Hematopoietic multipotent progenitor cell (in vitro differentiated cells): ENCODE data around the gene SLC35F1. TPM values are rescaled to one million over a fixed set of nuclear protein-coding genes. Genes with fewer than 3 reads are reported as not detected.

Experiments
- DNase-seq, 3 donors: peaks; one replicate each; pipeline ENCODE4 v3.0.0-alpha.2; 2011 to 2015; ENCODE audit warnings: low read depth in 2 of 3, low spot score in 2 of 3
- total RNA-seq: library from RNA; depleted of rRNA; stranded (reverse); fragments of >200 nt; gene quantifications from one replicate; pipeline ENCODE4 v1.2.3, GENCODE V29; 2012

Gene SLC35F1
- total RNA-seq, 1 donor = not detected

DNA sequence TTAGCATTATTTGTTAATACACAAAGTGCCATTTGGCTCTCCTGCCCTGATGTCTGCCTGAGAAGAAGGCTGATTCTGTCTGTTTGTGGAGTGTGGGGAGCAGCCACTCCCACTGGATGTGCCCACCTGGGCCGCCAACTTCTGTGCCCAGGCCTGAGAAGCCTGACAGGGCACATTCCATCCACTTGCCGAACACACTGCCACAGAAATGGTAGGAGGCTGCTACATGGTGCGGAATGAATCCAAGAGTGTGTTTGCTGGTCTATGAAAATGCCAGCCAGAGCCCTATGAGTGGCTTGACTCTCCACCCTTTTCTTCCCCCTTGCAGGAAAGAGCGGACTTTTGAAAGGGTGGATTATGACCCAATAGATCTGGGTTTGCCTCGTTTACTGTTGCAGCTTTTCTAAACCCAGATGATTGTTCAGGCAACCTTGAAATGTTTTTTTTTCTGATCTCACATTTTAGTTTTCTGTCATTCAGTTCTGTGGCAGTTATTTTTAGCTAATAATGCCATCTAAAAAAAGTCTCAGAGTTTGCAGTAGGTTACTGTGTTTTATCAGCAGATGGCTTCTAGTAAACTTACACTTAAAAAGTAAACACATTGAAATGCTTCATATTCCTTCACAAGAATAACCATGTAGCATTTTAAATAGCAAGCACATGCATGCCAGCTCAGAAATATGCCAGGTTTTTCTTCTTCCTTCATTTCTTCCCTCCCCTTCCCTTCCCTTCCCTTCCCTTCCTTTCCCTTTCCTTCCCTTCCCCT lies 196.5 kb downstream of the SLC35F1 start:
- no peak for DNase-seq

DNA sequence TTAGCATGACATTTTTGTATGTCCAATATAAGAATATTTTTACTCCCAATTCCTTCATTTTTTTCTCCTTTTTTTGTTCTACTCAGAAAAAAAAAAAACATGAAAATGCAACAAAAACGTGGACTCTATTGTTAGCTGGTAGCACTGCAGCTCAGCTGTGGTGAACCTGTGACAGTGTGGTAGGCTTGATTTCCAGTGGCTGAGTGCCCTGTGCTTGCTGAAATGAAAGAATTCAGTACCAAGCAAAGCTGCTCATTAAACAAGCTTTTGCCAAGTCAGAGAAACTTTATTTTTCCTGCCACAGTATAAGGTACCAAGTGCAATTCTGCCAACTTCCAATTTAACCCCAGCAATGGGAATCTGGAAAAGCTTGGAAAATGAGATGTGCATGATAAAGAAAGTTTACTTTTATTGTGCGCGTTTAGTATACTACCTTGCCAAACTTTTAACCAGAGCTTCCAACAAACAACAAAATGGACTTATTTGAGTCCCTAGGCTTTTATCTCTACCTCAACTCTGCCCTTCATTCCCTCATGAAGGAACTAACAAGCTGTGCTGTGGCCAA lies 215.2 kb downstream of the SLC35F1 start:
- DNase-seq = no peak

DNA sequence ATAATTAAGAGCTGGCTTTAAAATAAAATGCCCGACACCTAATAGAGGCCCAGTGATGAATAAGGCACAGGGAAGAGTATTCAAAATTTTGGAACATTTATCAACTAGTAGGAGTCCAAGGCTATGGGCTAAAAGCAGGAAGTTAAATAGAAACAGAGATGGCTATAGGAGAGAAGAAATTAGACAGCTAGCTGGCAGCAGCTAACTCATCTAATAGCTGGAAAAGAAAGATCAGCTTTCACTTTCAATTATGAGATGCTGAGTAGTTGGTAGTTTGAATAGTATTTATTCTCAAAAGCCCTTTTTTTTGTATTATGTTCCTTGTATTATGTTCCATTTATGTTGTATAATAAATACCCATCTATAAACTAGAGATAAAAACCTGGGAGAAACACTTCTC lies 215.7 kb downstream of the SLC35F1 start:
- DNase-seq = no peak

DNA sequence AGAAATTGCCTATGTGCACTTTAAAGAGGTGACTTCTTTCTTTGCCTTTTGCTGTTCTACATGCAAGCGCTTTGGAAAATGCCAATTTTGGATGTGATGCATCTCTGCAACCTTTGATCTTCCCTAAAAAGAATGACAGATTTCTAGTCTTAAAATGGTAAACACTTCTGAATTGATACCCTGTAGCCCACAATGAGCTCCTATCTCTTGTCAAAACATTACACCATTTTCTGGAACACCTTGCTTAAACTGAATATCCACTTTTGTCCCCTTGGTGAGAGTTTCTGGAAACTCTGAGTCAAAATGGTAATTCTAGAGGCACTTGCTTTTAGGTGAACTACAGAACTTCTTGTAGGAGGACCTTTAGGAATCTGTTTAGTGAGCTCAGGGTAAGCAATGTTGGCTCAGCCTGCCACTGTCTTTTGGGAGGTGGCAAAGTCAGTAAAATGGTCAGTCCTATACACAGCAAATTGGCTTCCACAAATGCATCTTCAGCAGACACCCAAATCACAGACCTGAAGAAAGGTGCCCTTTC lies 216.5 kb downstream of the SLC35F1 start:
- DNase-seq = no peak

DNA sequence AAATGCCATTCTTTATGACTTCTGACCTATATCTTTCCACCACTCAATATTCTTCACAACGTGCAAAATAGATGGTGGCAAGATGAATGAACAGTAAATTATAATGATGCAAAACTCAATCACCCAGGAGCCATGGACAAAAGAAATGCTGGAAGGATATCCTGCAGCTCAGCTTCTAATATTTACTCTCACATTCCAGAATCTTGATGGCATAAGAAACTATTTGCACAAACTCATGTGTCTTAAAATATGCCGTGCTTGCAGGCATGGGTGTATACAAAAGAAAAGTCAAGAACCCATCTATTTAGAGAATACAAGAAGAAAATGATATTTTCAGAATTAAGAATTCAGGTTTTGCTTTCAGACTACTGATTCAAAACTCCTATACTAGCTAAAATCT lies 217.8 kb downstream of the SLC35F1 start:
- no peak for DNase-seq

DNA sequence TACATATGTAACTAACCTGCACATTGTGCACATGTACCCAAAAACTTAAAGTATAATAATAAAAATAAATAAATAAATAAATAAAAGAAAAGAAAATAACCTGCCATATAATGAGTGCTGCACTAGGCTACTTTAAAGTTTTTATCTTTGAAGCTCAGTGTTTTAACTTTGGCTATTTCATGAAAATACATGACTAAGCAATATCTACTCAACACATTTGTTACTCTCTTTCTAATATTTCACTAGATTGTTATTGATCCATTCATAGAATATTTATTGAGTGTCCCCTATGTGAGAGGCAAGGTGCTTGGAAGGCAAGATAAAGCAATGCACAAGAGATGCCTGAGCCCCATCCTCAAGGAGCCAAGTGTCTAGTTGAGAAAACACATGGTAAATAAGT lies 221.7 kb downstream of the SLC35F1 start:
- DNase-seq = no peak

DNA sequence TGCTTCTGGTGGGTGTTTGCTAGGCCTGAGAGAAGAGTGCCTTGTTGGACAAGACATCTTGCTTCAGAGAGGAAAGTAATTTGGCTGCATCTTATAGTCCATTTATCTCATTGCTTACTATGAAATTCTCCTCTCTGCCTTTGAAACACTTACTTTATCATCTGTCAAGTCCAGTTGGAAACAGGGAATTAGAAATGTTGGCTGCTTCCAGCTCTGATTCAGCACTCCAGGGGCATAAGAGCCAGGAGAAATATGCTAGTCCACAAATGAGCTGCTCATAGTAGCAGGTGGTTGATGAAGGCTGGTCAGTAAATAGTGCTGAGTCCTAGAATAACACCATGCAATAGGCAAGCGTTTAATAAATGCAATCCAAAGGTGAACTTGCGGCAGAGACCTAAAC lies 227.1 kb downstream of the SLC35F1 start:
- DNase-seq = no peak

DNA sequence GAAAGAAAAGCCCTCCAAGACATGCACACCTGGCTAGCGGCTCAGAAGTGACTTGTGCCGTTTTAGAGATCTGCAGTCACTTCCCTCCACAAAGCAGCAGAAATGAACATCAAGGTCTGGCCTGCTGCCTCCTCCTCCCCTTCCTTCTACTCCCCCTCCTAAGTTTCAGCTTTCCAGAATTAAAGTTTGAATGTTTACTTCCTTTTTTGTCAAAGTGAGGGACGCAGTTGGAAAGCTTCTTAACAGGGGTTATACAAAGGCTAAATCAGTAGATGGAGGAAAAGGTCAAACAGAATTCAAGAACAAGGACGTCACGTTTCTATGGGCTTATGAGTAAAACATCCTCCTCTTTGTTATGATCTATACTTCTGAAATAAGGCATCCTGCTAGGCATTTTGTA lies 227.7 kb downstream of the SLC35F1 start:
- DNase-seq = no peak

DNA sequence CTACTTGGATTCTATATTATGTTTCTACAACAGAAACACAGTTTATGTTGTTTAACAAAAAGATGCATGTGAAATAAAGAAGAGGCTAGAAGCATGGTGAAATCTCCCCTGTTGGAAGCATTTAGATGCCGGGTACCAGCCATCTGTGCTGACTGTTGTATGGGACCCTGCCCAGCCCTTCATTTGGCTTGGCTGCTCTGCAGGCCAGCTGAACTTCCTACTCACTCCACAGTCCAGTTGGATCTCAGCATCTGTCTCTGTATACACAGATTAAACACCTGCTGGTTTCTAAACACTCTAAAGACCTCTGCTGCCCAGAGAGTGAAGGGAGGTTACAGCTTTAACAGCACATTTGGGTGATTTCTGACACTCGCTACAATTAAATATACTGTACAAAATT lies 228.3 kb downstream of the SLC35F1 start:
- DNase-seq = no peak

DNA sequence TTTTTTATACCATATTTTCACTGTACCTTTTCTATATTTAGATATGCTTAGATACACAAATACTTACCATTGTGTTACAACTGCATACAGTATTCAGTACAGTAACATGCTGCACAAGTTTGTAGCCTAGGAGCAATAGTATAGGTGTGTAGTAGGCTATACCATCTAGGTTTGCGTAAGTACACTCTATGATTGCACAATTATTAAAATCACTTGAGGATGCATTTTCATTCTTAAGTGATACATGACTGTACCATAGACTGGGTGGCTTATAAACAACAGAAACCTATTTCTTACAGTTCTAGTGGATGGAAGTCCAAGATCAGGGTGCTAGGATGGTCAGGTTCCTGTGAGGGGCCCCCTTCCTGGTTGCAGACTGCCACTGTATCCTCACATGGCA lies 234.1 kb downstream of the SLC35F1 start:
- no peak for DNase-seq

DNA sequence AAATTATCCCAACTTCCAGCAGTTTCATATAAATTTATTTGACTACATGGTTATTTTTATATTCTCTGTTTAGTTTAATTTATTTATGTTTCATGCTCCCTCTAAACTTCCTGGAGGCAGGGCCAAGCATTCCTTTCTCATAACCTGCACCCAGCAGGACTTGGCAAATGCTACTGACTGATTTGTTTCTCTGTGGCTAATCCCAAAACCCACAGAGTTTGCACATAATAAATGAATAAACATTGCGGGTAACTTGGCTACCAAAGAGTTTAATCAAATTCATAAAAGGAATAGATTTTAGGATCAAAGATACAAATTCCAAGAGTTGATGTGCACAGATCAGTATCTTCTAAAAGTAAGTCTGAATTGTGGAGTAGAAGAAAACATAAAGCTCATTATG lies 239.5 kb downstream of the SLC35F1 start:
- no peak for DNase-seq

DNA sequence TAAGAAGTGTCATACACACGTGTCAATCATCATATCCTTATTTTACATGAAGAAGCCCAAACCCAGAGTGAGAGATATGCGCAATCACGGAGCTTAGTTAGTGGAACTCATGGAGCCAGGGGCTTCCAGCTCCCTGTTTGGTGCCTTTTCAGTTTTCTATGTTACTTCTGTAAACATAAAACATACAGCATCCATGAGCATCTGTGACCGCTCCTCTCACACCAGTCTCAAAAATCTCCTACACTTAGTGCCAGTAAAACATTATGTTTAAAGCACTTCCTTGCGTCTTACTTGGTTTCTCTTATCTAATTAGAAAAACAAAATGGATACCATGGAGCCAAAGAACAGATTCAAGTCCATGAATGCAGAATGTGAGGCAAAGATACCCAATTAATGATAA lies 240.4 kb downstream of the SLC35F1 start:
- no peak for DNase-seq

DNA sequence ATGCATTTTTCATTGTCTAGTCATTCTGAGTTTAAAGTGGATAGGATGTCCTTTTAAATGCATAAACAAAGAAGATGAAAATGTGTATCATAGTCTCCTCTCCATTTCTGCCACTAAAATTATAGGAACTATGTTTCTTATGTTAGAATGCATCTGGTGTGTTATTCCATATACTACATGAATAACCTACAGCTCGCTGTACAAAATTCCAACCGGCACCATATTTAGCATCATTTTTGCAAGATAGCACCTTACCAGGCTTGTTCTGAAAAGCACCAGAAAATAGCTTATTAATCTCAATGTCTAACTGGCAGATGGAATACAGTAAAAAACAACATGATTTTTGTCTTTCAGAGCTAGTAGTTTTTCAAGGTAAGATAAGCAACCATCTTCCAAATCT lies 241.5 kb downstream of the SLC35F1 start:
- no peak for DNase-seq

DNA sequence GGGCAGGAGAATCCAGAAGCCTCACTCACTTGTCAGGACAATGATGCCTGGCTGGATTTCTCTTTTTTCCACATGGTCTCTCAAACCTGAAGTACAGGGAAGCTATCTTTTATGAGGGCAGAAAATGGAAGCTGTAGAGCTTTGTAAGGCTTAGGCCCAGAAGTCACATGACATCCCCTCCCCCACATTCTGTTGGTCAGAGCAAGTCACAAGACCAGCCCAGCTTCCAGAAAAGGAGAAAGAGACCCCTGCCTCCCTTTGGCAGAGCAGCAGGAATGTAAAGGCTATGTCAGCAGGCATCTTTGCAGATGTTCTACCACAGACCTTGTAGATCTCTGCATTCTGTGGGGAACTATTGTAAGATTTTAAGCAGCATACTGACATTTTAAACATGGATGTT lies 245.5 kb downstream of the SLC35F1 start:
- no peak for DNase-seq

DNA sequence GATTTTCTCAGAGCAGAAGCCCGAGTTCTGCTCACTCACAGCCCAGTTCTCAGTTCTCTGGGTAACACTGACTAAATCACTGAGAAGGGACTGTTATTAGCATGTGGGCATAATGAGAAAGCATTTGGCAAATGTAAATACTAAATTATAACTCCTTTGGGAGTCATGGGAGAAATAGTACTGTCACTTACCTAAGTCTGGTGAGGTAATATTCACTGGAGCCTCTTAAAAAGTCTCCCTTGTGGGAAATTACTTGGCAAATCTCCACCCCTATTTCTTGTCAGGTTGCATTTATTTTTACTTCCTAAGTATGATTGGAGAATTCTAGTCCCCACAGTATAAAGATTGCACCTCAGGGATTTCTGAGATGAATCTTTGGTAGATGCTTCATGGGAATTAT lies 254.3 kb downstream of the SLC35F1 start:
- DNase-seq = no peak

DNA sequence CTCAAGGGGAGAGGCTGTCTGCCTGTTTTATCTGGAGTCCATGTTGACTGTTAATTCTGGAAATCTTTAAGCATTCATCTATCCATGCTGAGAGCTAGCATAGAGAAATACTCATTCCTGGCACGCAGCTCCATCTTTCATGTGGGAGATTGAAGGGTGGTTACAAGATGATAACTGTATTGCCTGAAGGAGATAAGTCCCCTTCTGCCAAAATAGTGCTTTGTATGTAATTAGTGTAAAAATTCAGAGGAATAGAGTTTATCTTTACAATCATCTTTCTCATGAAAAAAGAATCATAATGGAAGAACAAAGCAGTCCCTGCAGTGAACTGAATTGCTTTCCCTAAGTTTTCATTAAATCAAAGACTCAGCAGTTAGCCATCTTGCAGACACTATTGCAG lies 256.5 kb downstream of the SLC35F1 start:
- no peak for DNase-seq

DNA sequence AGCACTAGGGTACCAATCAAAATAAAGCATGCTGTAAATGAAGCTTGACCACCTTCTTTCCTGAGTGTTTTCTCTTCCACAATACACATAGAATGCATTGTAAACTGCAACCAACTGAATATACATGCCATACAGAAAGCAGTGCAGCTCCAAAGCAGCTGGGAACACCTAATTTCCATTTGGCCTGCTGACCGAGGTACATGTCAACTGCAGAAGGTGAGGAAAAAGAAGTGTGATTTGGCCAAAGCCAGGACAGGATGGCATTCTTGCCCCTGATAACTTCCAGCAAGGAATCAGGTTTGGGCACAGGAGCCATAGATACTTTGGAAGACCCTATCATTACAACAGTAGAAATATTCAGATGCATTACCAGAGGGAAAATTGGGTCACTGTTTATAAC lies 258.4 kb downstream of the SLC35F1 start:
- DNase-seq = no peak

DNA sequence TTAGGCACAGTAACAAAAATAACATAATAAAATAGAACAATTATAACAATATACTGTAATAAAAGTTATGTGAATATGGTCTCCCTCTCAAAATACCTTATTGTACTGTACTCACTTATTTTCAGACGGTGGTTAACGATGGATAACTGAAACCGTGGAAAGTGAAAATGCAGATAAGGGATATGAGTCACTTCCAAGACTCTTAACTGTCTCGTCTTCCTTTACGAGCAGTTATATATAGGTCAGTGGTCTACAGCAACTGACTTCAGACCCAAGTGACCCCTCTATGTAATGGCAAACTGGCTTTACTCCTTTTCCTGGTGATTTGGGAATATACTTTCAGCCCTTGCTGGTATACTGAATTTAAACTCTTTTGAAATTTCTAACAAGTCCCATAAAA lies 261.4 kb downstream of the SLC35F1 start:
- no peak for DNase-seq

DNA sequence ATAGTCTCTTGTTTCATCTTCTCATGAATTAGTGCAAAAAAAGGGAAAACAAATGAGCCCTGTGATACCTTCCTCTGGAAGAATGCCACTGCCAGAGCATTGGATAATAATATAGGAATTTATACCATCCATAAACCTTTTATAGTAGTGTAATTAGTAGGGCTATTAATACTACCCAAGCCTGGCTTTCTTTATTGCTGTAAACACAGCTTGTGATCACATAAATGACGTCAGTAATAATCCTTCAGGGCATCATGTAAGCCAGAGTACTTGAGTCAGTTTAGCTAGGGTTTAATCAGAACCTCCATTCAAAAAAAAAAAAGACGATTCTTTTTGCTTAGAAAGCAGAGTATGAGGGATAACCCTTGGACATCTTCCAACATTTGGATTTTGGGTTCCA lies 264.8 kb downstream of the SLC35F1 start:
- DNase-seq = no peak

DNA sequence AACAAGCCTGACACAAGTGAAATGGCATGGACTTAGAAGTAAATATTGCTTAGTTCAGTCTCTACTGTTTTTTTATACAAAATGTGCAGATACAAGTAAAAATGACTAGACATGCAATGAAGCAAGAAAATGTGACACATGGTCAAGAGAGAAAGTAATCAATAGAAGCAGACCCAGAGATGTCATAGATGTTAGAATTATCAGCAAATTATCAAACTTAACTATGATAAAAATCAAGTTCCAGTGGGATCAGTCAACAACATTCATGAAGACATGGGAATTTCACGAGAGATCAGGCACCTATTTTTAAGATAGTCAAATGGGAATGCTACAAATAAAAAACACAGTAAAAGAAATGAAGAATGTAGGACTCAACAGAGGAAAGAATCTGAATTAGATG lies 267.0 kb downstream of the SLC35F1 start:
- DNase-seq = no peak

DNA sequence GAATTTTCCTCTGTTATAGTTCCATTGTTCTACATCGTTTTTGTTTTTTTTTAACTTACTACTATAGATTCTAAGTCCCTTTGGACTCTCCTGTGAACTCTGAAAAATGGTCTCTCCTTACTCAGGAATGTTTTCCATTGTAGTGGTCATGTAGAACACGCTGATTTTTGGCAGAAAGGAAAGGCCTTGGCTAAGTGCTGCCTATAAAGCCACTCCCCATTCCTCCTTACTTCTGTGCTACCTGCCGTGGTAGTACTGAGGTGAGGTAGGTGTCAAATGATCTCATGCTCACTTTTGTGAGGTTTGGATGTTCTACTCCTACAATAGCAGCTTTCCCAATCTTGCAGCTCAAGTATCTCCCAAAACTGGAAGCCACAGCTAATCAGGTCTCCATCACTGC lies 270.7 kb downstream of the SLC35F1 start:
- DNase-seq = no peak

DNA sequence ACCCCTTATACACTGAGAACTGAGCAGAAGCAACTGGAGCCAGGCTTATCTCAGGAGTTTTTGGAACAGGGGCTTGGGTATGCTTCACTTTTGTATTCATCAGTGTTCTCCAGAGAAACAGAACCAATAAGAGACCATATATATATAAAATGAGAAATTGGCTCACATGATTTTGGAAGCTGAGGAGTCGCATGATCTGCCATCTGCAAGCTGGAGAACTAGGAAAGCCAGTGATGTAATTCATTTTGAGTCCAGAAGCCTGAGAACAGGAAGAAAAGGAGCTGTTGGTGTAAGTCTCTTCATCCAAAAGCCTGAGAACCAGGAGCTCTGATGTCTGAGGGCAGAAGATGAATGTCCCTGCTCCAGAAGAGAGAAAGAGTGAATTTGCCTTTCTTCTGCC lies 272.0 kb downstream of the SLC35F1 start:
- no peak for DNase-seq
